ENCODE results near the gene NRGN. TPM values are rescaled to one million over a fixed set of nuclear protein-coding genes. Genes with fewer than 3 reads are reported as not detected.
A peak's percentile ranks its signal among the peaks of the same experiment; 100 is the strongest.

NRGN gene
- total and polyA plus RNA-seq, 10 donors, result 12.7 to 61.2 (median 33.9) TPM

DNA sequence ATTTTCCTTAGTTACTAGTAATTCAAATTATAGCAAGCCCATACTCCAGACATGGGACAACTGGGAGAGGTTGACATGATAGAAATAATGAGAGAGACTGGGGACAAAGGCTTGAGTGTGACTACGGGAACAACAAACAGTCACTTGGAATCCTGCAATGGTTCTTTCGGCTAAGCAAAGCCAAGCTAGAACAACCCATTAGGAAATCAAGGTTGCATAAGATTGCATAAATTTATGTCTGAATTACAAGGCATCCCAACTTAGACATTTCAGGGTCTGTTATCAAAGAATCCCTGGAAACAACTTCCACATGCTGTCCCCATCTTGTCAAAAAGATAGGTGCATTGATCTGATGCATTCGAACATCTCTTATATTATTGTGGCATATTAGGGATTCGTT is 10.2 kb upstream of the NRGN start:
- Histone ChIP-seq H3K36me3 (no peaks in the 10 kb centered on the region), H3K9me3 (no peaks in the 10 kb centered on the region)

DNA sequence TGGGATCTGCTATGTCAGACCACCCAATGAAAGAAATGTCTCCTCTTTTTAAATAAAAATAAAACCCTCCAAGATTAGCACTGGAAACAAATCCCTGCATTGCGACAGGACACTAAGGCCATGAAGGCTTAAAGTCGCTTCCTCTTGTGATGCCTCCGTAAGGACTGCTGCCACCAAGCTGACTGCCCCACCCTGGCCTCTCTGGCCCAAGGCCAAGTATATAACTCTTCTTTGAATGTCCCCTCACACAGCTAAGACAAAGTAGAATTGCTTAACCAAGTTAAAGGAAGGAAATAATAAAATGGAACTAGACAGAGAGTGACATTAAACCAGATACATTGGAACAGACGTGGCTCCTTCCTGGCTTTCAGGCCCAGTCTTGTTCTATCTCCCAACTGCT is 7.5 kb upstream of the NRGN start:
- no peak for DNase-seq
- Histone ChIP-seq H3K9me3 (no peaks in the 10 kb centered on the region), H3K27ac (peak overlapping the region in 2 of 8 donors; percentile 31 to 56), H3K4me1 (peaks cover 0 to 29% (median 0%) of the 10 kb centered on the region in 6 donors), H3K36me3 (no peaks in the 10 kb centered on the region), H3K27me3 (replicated peaks in 1 of 7) (no peaks in the 10 kb centered on the region), H3K4me3 (no peak overlapping the region)
- intact Hi-C loops (cut with DNase I; ENCODE audit: low total_unique reads), result no loop called here
- 40 to 65% (median 56%) methylated on average over 4 of the region's 4 CpGs for WGBS, 5 donors
- TF ChIP-seq POLR2AphosphoS5 (IDR thresholded peaks at IDR 0.05) (no peak), POLR2A (IDR thresholded peaks at IDR 0.05) (no peak)
- TF ChIP-seq, protein P1, sequence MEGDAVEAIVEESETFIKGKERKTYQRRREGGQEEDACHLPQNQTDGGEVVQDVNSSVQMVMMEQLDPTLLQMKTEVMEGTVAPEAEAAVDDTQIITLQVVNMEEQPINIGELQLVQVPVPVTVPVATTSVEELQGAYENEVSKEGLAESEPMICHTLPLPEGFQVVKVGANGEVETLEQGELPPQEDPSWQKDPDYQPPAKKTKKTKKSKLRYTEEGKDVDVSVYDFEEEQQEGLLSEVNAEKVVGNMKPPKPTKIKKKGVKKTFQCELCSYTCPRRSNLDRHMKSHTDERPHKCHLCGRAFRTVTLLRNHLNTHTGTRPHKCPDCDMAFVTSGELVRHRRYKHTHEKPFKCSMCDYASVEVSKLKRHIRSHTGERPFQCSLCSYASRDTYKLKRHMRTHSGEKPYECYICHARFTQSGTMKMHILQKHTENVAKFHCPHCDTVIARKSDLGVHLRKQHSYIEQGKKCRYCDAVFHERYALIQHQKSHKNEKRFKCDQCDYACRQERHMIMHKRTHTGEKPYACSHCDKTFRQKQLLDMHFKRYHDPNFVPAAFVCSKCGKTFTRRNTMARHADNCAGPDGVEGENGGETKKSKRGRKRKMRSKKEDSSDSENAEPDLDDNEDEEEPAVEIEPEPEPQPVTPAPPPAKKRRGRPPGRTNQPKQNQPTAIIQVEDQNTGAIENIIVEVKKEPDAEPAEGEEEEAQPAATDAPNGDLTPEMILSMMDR (IDR thresholded peaks at IDR 0.05 in 8 of 11, conservative IDR thresholded peaks at IDR 0.05 in 3 of 11), result no peak

More for the DNA sequence above, 10.2 kb upstream of the NRGN start:
- intact Hi-C loops (cut with DNase I; ENCODE audit: low total_unique reads), result no loop called here
- no peak for DNase-seq
- no peak overlapping the region for H3K4me3 ChIP-seq
- peaks cover 0 to 4% (median 0%) of the 10 kb centered on the region in 7 donors for H3K27me3 ChIP-seq (replicated peaks in 1 of 7)
- WGBS, 5 donors, result 67 to 88% (median 84%) methylated on average over 4 of the region's 4 CpGs
- H3K4me1 ChIP-seq, result peaks cover 0 to 34% (median 15%) of the 10 kb centered on the region in 6 donors
- TF ChIP-seq POLR2A (IDR thresholded peaks at IDR 0.05), result no peak
- TF ChIP-seq POLR2AphosphoS5 (IDR thresholded peaks at IDR 0.05), result no peak
- TF ChIP-seq, protein P1 (IDR thresholded peaks at IDR 0.05 in 8 of 11, conservative IDR thresholded peaks at IDR 0.05 in 3 of 11), result no peak
- H3K27ac ChIP-seq, result no peak overlapping the region

DNA sequence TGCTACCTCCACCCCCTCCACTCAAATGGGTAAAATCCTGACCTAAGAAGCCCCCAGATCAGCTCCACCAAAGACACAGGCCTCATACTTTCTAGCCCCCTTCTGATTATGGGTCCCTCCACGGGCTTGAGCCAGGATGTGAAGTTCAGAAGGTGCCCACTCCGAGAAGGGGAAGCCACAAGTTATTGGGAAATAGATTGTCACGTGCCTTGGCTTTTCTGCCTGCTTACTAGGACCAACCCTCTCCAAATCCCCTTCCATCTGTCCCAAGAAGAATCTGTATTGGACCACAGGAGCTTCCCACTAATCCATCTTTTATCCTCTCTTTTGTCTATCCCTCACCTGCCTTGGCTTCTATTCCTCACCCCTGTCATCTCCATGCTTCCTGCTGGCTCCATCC is 3.0 kb upstream of the NRGN start:
- TF ChIP-seq POLR2AphosphoS5 (IDR thresholded peaks at IDR 0.05) (no peak), POLR2A (IDR thresholded peaks at IDR 0.05) (no peak)
- TF ChIP-seq, protein P1 (IDR thresholded peaks at IDR 0.05 in 8 of 11, conservative IDR thresholded peaks at IDR 0.05 in 3 of 11), result no peak
- Histone ChIP-seq H3K4me1 (peaks cover 9 to 51% (median 18%) of the 10 kb centered on the region in 6 donors), H3K4me3 (no peak overlapping the region), H3K27me3 (replicated peaks in 1 of 7) (peaks cover 0 to 26% (median 0%) of the 10 kb centered on the region in 7 donors), H3K36me3 (no peaks in the 10 kb centered on the region), H3K27ac (no peak overlapping the region), H3K9me3 (no peaks in the 10 kb centered on the region)
- intact Hi-C loops (cut with DNase I; ENCODE audit: low total_unique reads), result no loop called here
- DNase-seq, result no peak
- 5 to 26% (median 14%) methylated on average over 3 of the region's 3 CpGs for WGBS, 5 donors

DNA sequence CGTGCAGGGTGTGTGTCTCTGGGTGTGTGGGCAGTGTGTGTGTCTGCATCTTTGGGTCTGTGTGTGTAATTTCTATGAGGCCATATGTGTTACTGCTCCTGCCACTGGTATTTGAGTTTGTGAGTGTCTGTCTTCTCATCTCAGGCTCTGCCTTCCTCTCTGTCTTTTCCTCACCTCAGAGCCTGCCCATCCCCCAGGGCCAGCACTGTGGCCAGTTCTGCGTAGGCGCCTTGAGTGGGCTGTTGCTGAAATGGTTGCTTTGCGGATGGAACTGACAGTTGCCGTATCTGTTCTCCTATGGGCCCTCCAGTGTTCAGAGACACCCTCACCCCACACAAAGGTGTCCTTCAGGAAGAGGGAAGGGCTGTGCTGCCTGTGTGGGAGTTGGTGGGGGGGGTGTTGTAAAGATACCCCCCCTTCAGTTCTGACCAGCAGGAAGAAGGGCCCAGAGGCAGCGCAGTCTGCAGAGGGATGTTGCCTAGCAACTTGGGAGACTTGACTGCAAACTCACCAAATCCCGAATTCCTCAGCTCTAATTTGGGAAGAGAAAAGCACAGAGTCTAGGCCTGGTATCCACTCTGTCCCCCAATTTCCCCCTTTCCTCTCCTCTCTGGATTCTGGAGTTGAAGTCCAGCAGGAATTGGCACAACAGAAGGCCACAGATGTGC is 2.0 kb upstream of the NRGN start:
- intact Hi-C loops (cut with DNase I; ENCODE audit: low total_unique reads), result no loop called here
- no peak overlapping the region for H3K27ac ChIP-seq
- H3K9me3 ChIP-seq, result no peaks in the 10 kb centered on the region
- no peaks in the 10 kb centered on the region for H3K36me3 ChIP-seq
- no peak for DNase-seq
- H3K4me3 ChIP-seq, result no peak overlapping the region
- peaks cover 9 to 43% (median 18%) of the 10 kb centered on the region in 6 donors for H3K4me1 ChIP-seq
- peaks cover 0 to 31% (median 0%) of the 10 kb centered on the region in 7 donors for H3K27me3 ChIP-seq (replicated peaks in 1 of 7)
- 79 to 92% (median 87%) methylated on average over 7 of the region's 7 CpGs for WGBS, 5 donors
- TF ChIP-seq, protein P1 (IDR thresholded peaks at IDR 0.05 in 8 of 11, conservative IDR thresholded peaks at IDR 0.05 in 3 of 11), result no peak
- TF ChIP-seq POLR2A (IDR thresholded peaks at IDR 0.05) (no peak), POLR2AphosphoS5 (IDR thresholded peaks at IDR 0.05) (no peak)
